Liver (tissue), 9 donors: ENCODE measurements around the gene LOXHD1. TPM values are rescaled to one million over a fixed set of nuclear protein-coding genes. Genes with fewer than 3 reads are reported as not detected.

Experiments
- DNase-seq: peaks from one replicate; pipeline ENCODE4 v3.0.0-alpha.2; 2017; ENCODE audit warnings: low spot score
- H3K27ac ChIP-seq, 2 donors: one replicate each; pipeline ENCODE4 v1.7.0; 2013; ENCODE audit warnings: inconsistent platforms in 2 of 2, low read length in 2 of 2, control low read depth in 1 of 2, low read depth in 1 of 2, mild to moderate bottlenecking in 1 of 2
- H3K27me3 ChIP-seq, 4 donors: one replicate each; pipeline versions ENCODE4 v1.6.1 to v1.7.0; 2013; ENCODE audit warnings: low read length in 3 of 4, inconsistent platforms in 1 of 4, mild to moderate bottlenecking in 1 of 4, moderate library complexity in 1 of 4; ENCODE audit not compliant: control insufficient read depth in 4 of 4, insufficient read depth in 4 of 4
- H3K36me3 ChIP-seq, 4 donors: one replicate each; pipeline versions ENCODE4 v1.6.1 to v1.7.0; 2013; ENCODE audit warnings: low read length in 3 of 4, mild to moderate bottlenecking in 3 of 4, low read depth in 1 of 4, moderate library complexity in 1 of 4; ENCODE audit not compliant: control insufficient read depth in 4 of 4, insufficient read depth in 3 of 4
- H3K4me1 ChIP-seq, 4 donors: one replicate each; pipeline versions ENCODE4 v1.6.1 to v1.7.0; 2013; ENCODE audit warnings: low read length in 3 of 4, mild to moderate bottlenecking in 3 of 4, moderate library complexity in 1 of 4; ENCODE audit not compliant: control insufficient read depth in 4 of 4, insufficient read depth in 4 of 4
- H3K4me3 ChIP-seq, 3 donors: one replicate each; pipeline versions ENCODE4 v1.6.1 to v1.7.0; 2013; ENCODE audit warnings: low read length in 3 of 3, control low read depth in 1 of 3, low read depth in 1 of 3, mild to moderate bottlenecking in 1 of 3
- H3K9ac ChIP-seq, 2 donors: one replicate each; pipeline ENCODE4 v1.7.0; 2013; ENCODE audit warnings: low read length in 2 of 2, mild to moderate bottlenecking in 2 of 2, moderate library complexity in 2 of 2, control low read depth in 1 of 2, low read depth in 1 of 2
- H3K9me3 ChIP-seq, 4 donors: one replicate each; pipeline versions ENCODE4 v1.6.1 to v1.7.0; 2013; ENCODE audit warnings: low read length in 3 of 4; ENCODE audit not compliant: control insufficient read depth in 4 of 4
- EGR1 ChIP-seq, 2 donors: IDR thresholded peaks; 2 replicates each; pipeline ENCODE4 v1.6.1; 2016 to 2018; ENCODE audit warnings: antibody characterized with exemption in 2 of 2, low read depth in 2 of 2
- FOXA1 ChIP-seq: IDR thresholded peaks from 2 replicates; pipeline ENCODE4 v1.6.1; 2016; ENCODE audit warnings: antibody characterized with exemption
- FOXA2 ChIP-seq: IDR thresholded peaks from 2 replicates; pipeline ENCODE4 v1.6.1; 2016; ENCODE audit warnings: antibody characterized with exemption
- GABPA ChIP-seq, 2 donors: IDR thresholded peaks in 1 of 2; conservative IDR thresholded peaks in 1 of 2; 2 replicates each; pipeline ENCODE4 v1.6.1; 2016; ENCODE audit warnings: antibody characterized with exemption in 2 of 2, mild to moderate bottlenecking in 1 of 2, moderate library complexity in 1 of 2
- HNF4A ChIP-seq, 2 donors: conservative IDR thresholded peaks; 2 replicates each; pipeline ENCODE4 v1.6.1; 2016; ENCODE audit warnings: antibody characterized with exemption in 2 of 2, mild to moderate bottlenecking in 2 of 2
- HNF4G ChIP-seq: IDR thresholded peaks from 2 replicates; pipeline ENCODE4 v1.6.1; 2016; ENCODE audit warnings: antibody characterized with exemption
- JUND ChIP-seq, 2 donors: IDR thresholded peaks; 2 replicates each; pipeline ENCODE4 v1.6.1; 2016; ENCODE audit warnings: antibody characterized with exemption in 2 of 2
- RAD21 ChIP-seq, 2 donors: IDR thresholded peaks; 2 replicates each; pipeline ENCODE4 v1.6.1; 2016; ENCODE audit warnings: antibody characterized with exemption in 2 of 2, mild to moderate bottlenecking in 2 of 2
- RXRA ChIP-seq, 2 donors: IDR thresholded peaks; 2 replicates each; pipeline ENCODE4 v1.6.1; 2017 to 2018; ENCODE audit warnings: antibody characterized with exemption in 2 of 2, mild to moderate bottlenecking in 1 of 2
- SP1 ChIP-seq: IDR thresholded peaks from 2 replicates; pipeline ENCODE4 v1.6.1; 2018; ENCODE audit warnings: antibody characterized with exemption, mild to moderate bottlenecking
- TAF1 ChIP-seq: conservative IDR thresholded peaks from 2 replicates; pipeline ENCODE4 v1.6.1; 2016; ENCODE audit warnings: antibody characterized with exemption, mild to moderate bottlenecking
- YY1 ChIP-seq: IDR thresholded peaks from 2 replicates; pipeline ENCODE4 v1.6.1; 2016; ENCODE audit warnings: antibody characterized with exemption, mild to moderate bottlenecking
- polyA plus RNA-seq, 2 donors: library from polyadenylated mRNA; stranded (reverse) in 1 of 2; unstranded in 1 of 2; fragments of 200-250 nt in 1 of 2; fragments of >200 nt in 1 of 2; fragmentation: Nextera tagmentation in 1 of 2; extraction: Ambion mirVana in 1 of 2; gene quantifications; one replicate each; pipeline versions ENCODE4 v1.2.1 to v1.2.3, GENCODE V29; 2013 to 2015
- total RNA-seq, 2 donors: library from RNA; depleted of rRNA; stranded (reverse); fragments of >200 nt; gene quantifications; one replicate each; pipeline ENCODE4 v1.2.3, GENCODE V29; 2014
- TF ChIP-seq, protein P1 (sequence below): IDR thresholded peaks from 2 replicates; pipeline ENCODE4 v1.6.1; 2016; ENCODE audit warnings: antibody characterized with exemption, mild to moderate bottlenecking
- TF ChIP-seq, protein P2 (sequence below): IDR thresholded peaks from 2 replicates; pipeline ENCODE4 v1.6.1; 2016; ENCODE audit warnings: antibody characterized with exemption
- TF ChIP-seq, protein P3 (sequence below): IDR thresholded peaks from 2 replicates; pipeline ENCODE4 v1.6.1; 2016; ENCODE audit warnings: antibody characterized with exemption
- TF ChIP-seq, protein P4 (sequence below): fragments of 150-350 bp; IDR thresholded peaks from 2 replicates; pipeline ENCODE4 v1.5.1; 2017; ENCODE audit warnings: improper control_type of control experiment, low read depth, low read length; ENCODE audit not compliant: missing input control
- TF ChIP-seq, protein P5 (sequence below): IDR thresholded peaks from 2 replicates; pipeline ENCODE4 v1.6.1; 2016; ENCODE audit warnings: antibody characterized with exemption
- donor health status: healthy.
- donor health status: healthy.
- donor health status: healthy.
- donor health status: healthy.
- donor health status: healthy.

Gene LOXHD1
- total and polyA plus RNA-seq, 4 donors = 0.09 to 0.25 TPM; not detected in 2

DNA sequence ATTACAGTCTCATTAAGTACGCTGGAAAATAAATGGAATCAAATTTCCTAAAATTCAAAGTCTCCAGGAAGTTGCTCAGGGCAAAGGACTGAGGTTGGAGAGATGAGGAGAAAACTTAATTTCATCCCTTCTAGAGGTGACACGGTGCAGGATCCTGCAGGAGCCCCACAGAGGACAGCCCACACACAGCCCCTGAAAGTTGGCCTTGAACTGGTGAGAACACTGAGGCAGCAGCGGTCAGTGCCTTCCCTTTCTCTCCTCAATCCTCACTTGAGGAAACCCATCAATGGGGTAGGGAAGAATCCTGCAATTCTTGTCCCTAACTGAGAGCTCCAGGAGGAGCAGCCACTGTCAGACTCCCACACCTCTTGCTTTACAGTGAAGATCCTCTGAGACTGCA is 37.5 kb downstream of the LOXHD1 start (continued):
- TF ChIP-seq SP1 = no peak
- no peak for TF ChIP-seq GABPA (IDR thresholded peaks at IDR 0.05 in 1 of 2, conservative IDR thresholded peaks at IDR 0.05 in 1 of 2)
- no peak for TF ChIP-seq RAD21 (IDR thresholded peaks at IDR 0.05)
- TF ChIP-seq EGR1 (IDR thresholded peaks at IDR 0.05; ENCODE audit: low read depth in 2 of 2) = no peak
- TF ChIP-seq FOXA1 = no peak

DNA sequence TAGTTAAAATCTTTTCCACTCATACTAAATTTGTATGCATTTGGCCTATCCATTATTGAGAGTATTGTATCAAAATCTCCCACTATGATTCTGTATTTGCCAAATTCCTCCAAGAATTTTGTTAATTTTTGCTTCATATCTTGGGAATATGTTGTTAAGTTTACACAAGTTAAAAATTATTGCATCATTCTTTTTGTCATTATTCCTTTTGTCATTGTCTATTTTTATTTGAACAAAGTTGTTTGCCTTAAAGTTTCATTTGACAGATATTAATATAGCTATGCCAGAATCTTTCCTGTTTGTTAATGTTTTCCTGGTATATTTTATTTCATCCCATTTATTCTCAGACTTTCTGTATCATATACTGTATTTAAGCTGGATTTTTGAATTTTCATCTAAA is 41.3 kb downstream of the LOXHD1 start:
- TF ChIP-seq JUND (IDR thresholded peaks at IDR 0.05) (no peak), RXRA (IDR thresholded peaks at IDR 0.05) (no peak), FOXA2 (no peak), GABPA (IDR thresholded peaks at IDR 0.05 in 1 of 2, conservative IDR thresholded peaks at IDR 0.05 in 1 of 2) (no peak), TAF1 (no peak), RAD21 (IDR thresholded peaks at IDR 0.05) (no peak), SP1 (no peak), YY1 (no peak), FOXA1 (no peak), HNF4G (no peak), HNF4A (conservative IDR thresholded peaks at IDR 0.05) (no peak), EGR1 (IDR thresholded peaks at IDR 0.05; ENCODE audit: low read depth in 2 of 2) (no peak)
- TF ChIP-seq, protein P1, sequence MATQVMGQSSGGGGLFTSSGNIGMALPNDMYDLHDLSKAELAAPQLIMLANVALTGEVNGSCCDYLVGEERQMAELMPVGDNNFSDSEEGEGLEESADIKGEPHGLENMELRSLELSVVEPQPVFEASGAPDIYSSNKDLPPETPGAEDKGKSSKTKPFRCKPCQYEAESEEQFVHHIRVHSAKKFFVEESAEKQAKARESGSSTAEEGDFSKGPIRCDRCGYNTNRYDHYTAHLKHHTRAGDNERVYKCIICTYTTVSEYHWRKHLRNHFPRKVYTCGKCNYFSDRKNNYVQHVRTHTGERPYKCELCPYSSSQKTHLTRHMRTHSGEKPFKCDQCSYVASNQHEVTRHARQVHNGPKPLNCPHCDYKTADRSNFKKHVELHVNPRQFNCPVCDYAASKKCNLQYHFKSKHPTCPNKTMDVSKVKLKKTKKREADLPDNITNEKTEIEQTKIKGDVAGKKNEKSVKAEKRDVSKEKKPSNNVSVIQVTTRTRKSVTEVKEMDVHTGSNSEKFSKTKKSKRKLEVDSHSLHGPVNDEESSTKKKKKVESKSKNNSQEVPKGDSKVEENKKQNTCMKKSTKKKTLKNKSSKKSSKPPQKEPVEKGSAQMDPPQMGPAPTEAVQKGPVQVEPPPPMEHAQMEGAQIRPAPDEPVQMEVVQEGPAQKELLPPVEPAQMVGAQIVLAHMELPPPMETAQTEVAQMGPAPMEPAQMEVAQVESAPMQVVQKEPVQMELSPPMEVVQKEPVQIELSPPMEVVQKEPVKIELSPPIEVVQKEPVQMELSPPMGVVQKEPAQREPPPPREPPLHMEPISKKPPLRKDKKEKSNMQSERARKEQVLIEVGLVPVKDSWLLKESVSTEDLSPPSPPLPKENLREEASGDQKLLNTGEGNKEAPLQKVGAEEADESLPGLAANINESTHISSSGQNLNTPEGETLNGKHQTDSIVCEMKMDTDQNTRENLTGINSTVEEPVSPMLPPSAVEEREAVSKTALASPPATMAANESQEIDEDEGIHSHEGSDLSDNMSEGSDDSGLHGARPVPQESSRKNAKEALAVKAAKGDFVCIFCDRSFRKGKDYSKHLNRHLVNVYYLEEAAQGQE = no peak
- TF ChIP-seq, protein P2, sequence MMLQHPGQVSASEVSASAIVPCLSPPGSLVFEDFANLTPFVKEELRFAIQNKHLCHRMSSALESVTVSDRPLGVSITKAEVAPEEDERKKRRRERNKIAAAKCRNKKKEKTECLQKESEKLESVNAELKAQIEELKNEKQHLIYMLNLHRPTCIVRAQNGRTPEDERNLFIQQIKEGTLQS = no peak
- TF ChIP-seq, protein P3, sequence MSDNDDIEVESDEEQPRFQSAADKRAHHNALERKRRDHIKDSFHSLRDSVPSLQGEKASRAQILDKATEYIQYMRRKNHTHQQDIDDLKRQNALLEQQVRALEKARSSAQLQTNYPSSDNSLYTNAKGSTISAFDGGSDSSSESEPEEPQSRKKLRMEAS = no peak
- TF ChIP-seq, protein P4, sequence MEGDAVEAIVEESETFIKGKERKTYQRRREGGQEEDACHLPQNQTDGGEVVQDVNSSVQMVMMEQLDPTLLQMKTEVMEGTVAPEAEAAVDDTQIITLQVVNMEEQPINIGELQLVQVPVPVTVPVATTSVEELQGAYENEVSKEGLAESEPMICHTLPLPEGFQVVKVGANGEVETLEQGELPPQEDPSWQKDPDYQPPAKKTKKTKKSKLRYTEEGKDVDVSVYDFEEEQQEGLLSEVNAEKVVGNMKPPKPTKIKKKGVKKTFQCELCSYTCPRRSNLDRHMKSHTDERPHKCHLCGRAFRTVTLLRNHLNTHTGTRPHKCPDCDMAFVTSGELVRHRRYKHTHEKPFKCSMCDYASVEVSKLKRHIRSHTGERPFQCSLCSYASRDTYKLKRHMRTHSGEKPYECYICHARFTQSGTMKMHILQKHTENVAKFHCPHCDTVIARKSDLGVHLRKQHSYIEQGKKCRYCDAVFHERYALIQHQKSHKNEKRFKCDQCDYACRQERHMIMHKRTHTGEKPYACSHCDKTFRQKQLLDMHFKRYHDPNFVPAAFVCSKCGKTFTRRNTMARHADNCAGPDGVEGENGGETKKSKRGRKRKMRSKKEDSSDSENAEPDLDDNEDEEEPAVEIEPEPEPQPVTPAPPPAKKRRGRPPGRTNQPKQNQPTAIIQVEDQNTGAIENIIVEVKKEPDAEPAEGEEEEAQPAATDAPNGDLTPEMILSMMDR = no peak
- TF ChIP-seq, protein P5, sequence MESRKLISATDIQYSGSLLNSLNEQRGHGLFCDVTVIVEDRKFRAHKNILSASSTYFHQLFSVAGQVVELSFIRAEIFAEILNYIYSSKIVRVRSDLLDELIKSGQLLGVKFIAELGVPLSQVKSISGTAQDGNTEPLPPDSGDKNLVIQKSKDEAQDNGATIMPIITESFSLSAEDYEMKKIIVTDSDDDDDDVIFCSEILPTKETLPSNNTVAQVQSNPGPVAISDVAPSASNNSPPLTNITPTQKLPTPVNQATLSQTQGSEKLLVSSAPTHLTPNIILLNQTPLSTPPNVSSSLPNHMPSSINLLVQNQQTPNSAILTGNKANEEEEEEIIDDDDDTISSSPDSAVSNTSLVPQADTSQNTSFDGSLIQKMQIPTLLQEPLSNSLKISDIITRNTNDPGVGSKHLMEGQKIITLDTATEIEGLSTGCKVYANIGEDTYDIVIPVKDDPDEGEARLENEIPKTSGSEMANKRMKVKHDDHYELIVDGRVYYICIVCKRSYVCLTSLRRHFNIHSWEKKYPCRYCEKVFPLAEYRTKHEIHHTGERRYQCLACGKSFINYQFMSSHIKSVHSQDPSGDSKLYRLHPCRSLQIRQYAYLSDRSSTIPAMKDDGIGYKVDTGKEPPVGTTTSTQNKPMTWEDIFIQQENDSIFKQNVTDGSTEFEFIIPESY = no peak
- Histone ChIP-seq H3K36me3 (no peaks in the 10 kb centered on the region), H3K9ac (no peak overlapping the region), H3K27me3 (no peaks in the 10 kb centered on the region), H3K4me1 (no peaks in the 10 kb centered on the region), H3K9me3 (no peaks in the 10 kb centered on the region), H3K4me3 (no peak overlapping the region), H3K27ac (no peak overlapping the region)
- DNase-seq = no peak
